Epithelial cell of proximal tubule (primary cell): ENCODE data around the gene XPC. TPM values are rescaled to one million over a fixed set of nuclear protein-coding genes. Genes with fewer than 3 reads are reported as not detected.

Source experiments
- DNase-seq: peaks from one replicate; pipeline ENCODE4 v3.0.0-alpha.2; 2011; ENCODE audit warnings: low read depth
- H3K4me3 ChIP-seq: 2 replicates; pipeline ENCODE4 v1.5.1; 2011; ENCODE audit warnings: low read depth, mild to moderate bottlenecking, low read length
- total RNA-seq: library from RNA; depleted of rRNA; stranded (reverse); fragments of >200 nt; gene quantifications from 2 replicates; pipeline ENCODE4 v1.2.3, GENCODE V29; 2015
- TF ChIP-seq, protein P1 (sequence below): conservative IDR thresholded peaks from 2 replicates; pipeline ENCODE4 v1.5.1; 2012; ENCODE audit warnings: low read depth, mild to moderate bottlenecking, low read length

The XPC gene
- total RNA-seq, 1 donor from 2014 or later: 27.8 TPM

DNA sequence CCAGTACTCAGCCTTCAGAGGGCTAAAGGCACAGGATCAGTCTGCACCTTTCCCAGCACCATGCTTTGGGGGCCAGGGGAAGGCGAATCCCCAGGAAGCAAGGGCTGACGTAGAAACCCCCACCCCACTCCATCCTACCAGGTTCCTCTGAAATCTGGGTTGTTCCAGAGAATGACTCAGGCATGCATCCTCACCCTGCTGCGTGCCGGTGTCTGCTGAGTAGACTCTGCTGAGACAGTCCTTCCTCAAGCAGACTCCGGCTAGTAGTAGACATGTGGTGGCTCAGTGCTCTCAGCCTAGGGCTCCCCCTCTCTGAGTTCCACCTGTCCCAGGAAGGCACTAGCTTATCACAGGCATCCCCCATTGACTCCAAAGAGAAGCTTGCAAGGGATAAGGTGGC lies 44.5 kb downstream of the XPC start:
- no peak for DNase-seq
- TF ChIP-seq, protein P1, sequence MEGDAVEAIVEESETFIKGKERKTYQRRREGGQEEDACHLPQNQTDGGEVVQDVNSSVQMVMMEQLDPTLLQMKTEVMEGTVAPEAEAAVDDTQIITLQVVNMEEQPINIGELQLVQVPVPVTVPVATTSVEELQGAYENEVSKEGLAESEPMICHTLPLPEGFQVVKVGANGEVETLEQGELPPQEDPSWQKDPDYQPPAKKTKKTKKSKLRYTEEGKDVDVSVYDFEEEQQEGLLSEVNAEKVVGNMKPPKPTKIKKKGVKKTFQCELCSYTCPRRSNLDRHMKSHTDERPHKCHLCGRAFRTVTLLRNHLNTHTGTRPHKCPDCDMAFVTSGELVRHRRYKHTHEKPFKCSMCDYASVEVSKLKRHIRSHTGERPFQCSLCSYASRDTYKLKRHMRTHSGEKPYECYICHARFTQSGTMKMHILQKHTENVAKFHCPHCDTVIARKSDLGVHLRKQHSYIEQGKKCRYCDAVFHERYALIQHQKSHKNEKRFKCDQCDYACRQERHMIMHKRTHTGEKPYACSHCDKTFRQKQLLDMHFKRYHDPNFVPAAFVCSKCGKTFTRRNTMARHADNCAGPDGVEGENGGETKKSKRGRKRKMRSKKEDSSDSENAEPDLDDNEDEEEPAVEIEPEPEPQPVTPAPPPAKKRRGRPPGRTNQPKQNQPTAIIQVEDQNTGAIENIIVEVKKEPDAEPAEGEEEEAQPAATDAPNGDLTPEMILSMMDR: no peak
- no peak overlapping the region for H3K4me3 ChIP-seq

DNA sequence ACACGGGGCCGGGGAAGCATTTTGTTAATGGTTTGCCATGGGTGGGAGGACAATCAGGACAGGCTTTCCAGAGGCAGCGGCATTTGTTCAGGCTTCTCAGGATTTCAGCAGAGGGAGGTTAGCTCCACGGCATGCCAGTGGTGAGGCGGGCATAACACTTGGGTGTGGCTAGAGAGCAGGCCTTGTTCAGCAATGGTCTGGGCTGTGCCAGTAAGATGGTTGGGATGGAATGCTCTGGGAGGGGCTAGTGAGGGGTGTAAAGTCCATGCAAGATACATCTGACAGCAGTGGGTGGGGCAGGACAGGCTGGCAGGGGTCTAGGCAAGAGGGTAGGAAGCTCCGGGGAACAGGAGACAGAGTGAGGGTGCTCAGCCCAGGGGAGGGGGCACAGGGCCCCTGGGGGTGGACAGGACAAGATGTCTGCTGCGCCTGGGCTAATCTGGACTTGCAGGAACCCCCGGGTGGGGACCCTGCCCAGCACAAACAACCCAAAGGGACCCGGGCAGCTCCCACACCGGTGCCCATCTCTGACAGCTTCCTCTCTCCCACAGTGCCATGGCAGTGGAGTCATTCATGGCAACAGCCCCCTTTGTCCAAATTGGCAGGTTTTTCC lies 45.1 kb downstream of the XPC start:
- DNase-seq: no peak

DNA sequence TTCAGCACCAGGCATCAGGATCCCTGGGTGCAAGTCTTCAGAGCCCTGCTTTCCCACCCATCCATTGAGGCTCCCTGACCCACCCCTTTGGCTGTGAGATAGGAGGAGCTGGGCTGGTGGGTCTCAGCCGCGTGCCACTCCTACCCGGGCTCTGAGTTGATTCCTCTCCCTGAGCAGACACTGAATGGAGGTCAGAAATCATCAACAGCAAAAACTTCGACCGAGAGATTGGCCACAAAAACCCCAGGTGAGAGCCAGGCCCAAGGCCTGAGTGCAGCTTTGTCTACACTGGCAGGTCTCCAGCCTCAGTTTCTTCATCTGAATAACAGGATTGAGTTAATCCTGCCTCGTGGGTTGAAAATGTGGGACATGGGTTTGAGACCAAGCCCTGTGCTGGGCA lies 45.7 kb downstream of the XPC start:
- no peak for DNase-seq
- TF ChIP-seq, protein P1: no peak
- H3K4me3 ChIP-seq: no peak overlapping the region

More for the DNA sequence above, 45.1 kb downstream of the XPC start:
- TF ChIP-seq, protein P1: no peak
- no peak overlapping the region for H3K4me3 ChIP-seq

DNA sequence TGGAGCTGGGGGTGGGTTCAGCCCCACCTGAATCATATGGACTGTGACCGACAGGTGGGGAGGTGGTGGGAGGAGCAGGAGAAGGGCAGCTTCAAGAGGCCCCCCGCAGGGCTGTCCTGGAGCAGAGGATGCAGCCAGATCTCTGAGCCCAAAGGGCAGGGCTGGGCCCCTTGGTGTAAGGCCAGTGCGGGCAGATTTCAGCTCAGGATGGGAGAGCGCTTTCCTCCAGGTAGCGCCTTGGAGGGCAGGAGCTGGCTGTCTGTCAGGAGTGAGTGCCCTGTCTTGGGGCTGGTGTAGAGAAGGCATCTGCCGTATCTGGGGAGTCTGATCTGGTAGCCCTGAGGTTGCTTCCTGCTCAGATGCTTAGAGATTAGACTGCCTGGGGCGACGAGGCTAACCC lies 46.3 kb downstream of the XPC start:
- H3K4me3 ChIP-seq: no peak overlapping the region
- no peak for DNase-seq
- TF ChIP-seq, protein P1: no peak

DNA sequence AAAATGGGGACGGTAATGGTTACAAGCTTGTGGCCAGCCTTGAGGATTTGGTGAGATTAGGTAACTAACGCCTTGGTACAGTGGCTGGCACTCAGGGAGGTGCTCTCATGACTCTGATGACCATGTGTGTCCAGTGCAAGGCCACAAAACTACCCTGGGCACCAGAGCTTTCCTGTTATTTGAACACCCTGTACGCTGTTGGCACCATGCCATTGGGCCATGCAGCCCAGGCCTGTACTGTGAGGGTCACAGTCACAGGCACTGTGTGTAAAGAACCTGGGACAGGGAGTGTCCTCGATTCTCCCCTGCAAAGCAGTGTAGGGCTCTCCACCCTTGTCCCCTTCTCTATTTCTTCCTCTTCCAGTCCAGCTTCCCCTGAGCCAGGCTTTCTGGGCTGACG lies 47.3 kb downstream of the XPC start:
- H3K4me3 ChIP-seq: no peak overlapping the region
- no peak for DNase-seq
- TF ChIP-seq, protein P1: no peak

DNA sequence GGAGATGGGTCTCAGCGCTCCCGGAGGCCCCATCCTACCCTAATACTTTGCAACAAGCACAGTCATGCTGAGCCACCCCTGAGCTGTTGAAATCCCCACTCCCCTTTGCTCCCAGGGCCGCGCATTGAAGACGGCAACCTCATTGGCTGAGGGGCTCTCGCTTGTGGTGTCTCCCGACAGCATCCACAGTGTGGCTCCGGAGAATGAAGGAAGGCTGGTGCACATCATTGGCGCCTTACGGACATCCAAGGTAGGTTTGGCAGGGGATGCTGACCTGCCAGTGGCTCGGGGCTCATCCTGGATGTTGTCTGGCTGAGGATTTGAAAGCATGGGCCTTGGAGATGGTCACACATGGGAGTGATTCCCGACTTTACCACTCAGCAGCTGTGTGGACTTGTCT lies 47.7 kb downstream of the XPC start:
- no peak overlapping the region for H3K4me3 ChIP-seq
- TF ChIP-seq, protein P1: no peak
- DNase-seq: no peak

DNA sequence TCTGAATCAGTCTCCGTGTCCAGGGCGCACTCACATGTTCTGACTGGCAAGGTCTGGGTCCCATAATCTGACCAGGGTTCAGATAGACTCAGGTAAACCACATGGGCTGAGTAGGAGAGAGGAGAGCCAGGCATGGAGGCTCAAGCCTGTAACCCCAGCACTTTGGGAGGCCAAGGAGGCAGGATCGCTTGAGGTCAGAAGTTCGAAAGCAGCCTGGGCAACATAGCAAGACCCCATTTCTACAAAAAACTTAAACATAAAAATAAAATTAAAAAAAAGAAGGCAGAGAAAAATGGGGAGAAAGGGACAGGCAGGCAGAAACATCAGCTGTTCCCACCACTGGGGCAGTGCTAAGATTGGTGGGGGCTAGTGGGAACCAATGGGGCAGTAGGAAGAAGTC lies 48.2 kb downstream of the XPC start:
- DNase-seq: no peak
- no peak overlapping the region for H3K4me3 ChIP-seq
- TF ChIP-seq, protein P1: no peak
